WTC11 (cell line): ENCODE measurements around the gene PSMC1.

Source experiments
- CTCF ChIP-seq: fragments of 200-600 bp; IDR thresholded peaks from 2 replicates; pipeline ENCODE4 v1.8.0; 2022; ENCODE audit warnings: antibody characterized with exemption
- MAX ChIP-seq: sonication (generic); formaldehyde crosslinking; IDR thresholded peaks from 2 replicates; pipeline ENCODE4 v1.8.0; 2022; ENCODE audit warnings: mild to moderate bottlenecking, missing genetic modification reagents

- TF ChIP-seq CTCF (no peak), MAX (no peak)
These were observed 12.1 kb downstream of the PSMC1 start for GRCh38 chr14:90268420-90268819.
